Suprapubic skin (tissue), 4 donors: Measurements from ENCODE around the gene OR8S1. TPM values are rescaled to one million over a fixed set of nuclear protein-coding genes. Genes with fewer than 3 reads are reported as not detected.

Experiments
- total RNA-seq, 4 donors: library from RNA; depleted of rRNA; stranded (reverse); fragments of >200 nt; gene quantifications; one replicate each; pipeline ENCODE4 v1.1.0, GENCODE V29; 2016

OR8S1 gene
- total RNA-seq, 4 donors from 2014 or later = not detected

Other genes starting within 250 kb of the OR8S1 start
- gene ZNF641, start 174.7 kb upstream of the OR8S1 start, total RNA-seq = 10 to 100 TPM; 10.2 to 15.4 (median 13.2) TPM
- not detected for gene ANP32D, start 53.1 kb upstream of the OR8S1 start, total RNA-seq
- gene C12orf54, start 43.1 kb upstream of the OR8S1 start, total RNA-seq = not detected
- gene LALBA, start 44.4 kb downstream of the OR8S1 start, total RNA-seq = not detected
- gene KANSL2, start 156.6 kb downstream of the OR8S1 start, total RNA-seq = 10 to 100 TPM; 39.0 to 92.7 (median 62.4) TPM
- 10 to 100 TPM; 23.4 to 74.4 (median 36.4) TPM for gene CCNT1, start 191.1 kb downstream of the OR8S1 start, total RNA-seq